ENCODE results near the gene DUSP18. TPM values are rescaled to one million over a fixed set of nuclear protein-coding genes. Genes with fewer than 3 reads are reported as not detected.

The DUSP18 gene
- total RNA-seq, 1 donor from 2014 or later, result 21.9 TPM

Other genes with a start within 250 kb of the DUSP18 start
- gene MTFP1, start 242.1 kb downstream of the DUSP18 start, total RNA-seq, result 0.98 TPM
- gene SEC14L3, start 195.9 kb downstream of the DUSP18 start, total RNA-seq, result not detected
- under 0.01 TPM for gene SEC14L4, start 162.2 kb downstream of the DUSP18 start, total RNA-seq
- gene SEC14L6, start 121.1 kb downstream of the DUSP18 start, total RNA-seq, result 0.49 TPM
- 0.74 TPM for gene GAL3ST1, start 93.2 kb downstream of the DUSP18 start, total RNA-seq
- gene PES1, start 76.0 kb downstream of the DUSP18 start, total RNA-seq, result 37.6 TPM
- gene TCN2, start 60.7 kb downstream of the DUSP18 start, total RNA-seq, result 11.1 TPM
- 3.9 TPM for gene SLC35E4, start 32.1 kb downstream of the DUSP18 start, total RNA-seq
- 15.0 TPM for gene OSBP2, start 27.0 kb upstream of the DUSP18 start, total RNA-seq